Endothelial cell of umbilical vein (primary cell): Measurements from ENCODE around the gene LACTBL1.

Experiments used
- CTCF ChIP-seq, 2 donors: IDR thresholded peaks; 1 replicate in 1 of 2; 2 replicates in 1 of 2; pipeline ENCODE4 v1.5.1; 2011; ENCODE audit warnings: low read length in 2 of 2, mild to moderate bottlenecking in 2 of 2, moderate library complexity in 2 of 2, control low read depth in 1 of 2, inconsistent platforms in 1 of 2, low read depth in 1 of 2; ENCODE audit not compliant: insufficient read depth in 1 of 2; ENCODE audit errors: extremely low read depth in 1 of 2
- EZH2 ChIP-seq: IDR thresholded peaks from 2 replicates; pipeline ENCODE4 v1.6.1; 2012; ENCODE audit warnings: borderline replicate concordance, low read depth, mild to moderate bottlenecking, moderate library complexity, low read length, inconsistent platforms; ENCODE audit not compliant: severe bottlenecking
- FOS ChIP-seq: IDR thresholded peaks from 2 replicates; pipeline ENCODE4 v1.6.1; 2011; ENCODE audit warnings: mild to moderate bottlenecking, low read length, moderate library complexity, borderline replicate concordance; ENCODE audit not compliant: insufficient read depth
- MAX ChIP-seq: IDR thresholded peaks from 2 replicates; pipeline ENCODE4 v1.6.1; 2011; ENCODE audit not compliant: insufficient read depth, insufficient read length
- MYC ChIP-seq: IDR thresholded peaks from one replicate; pipeline ENCODE4 v1.6.1; 2011; ENCODE audit warnings: mild to moderate bottlenecking, low read depth, low read length
- POLR2A ChIP-seq: IDR thresholded peaks from 2 replicates; pipeline ENCODE4 v1.6.1; 2012; ENCODE audit warnings: low read depth, mild to moderate bottlenecking, control low read depth, low read length
- POLR2AphosphoS5 ChIP-seq: IDR thresholded peaks from 2 replicates; pipeline ENCODE4 v1.6.1; 2012; ENCODE audit warnings: low read depth, mild to moderate bottlenecking, control low read depth, low read length, moderate library complexity; ENCODE audit not compliant: insufficient read depth

- TF ChIP-seq CTCF (IDR thresholded peaks at IDR 0.05; ENCODE audit: extremely low read depth in 1 of 2, insufficient read depth in 1 of 2, low read depth in 1 of 2, low read length in 2 of 2), result no peak
- no peak for TF ChIP-seq POLR2A
- TF ChIP-seq EZH2, result no peak
- TF ChIP-seq MAX, result no peak
- TF ChIP-seq MYC, result no peak
- TF ChIP-seq POLR2AphosphoS5, result no peak
- TF ChIP-seq FOS, result no peak
Observed at GRCh38 chr1:23019863-23020625, 47.4 kb upstream of the LACTBL1 start.
